Measurements from ENCODE around the gene GLI3.

The GLI3 gene

GRCh38 chr7:42143711-42144600 lies 93.1 kb downstream of the GLI3 start:
- DNase-seq (ENCODE audit: low read depth) = peak; percentile 20

DNA sequence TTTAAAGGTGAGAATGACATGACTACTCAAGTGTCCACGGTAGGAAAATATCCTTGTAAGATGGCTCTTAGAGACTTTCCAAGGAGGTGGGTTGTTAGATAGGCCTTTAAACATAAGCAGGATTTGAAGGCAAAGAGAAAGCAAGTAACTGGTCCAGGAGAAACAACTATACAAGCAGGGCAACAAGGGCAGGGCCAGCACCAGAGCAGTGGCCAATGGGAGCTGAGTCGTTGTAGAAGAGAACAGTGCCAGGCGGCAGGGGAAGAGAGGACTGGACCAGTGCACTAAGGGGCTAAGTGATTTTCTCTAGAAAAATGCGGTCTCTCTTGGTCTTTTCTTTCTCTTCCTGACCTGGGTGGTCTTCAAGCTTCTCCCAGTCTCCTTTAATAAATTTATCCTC lies 94.9 kb downstream of the GLI3 start:
- DNase-seq (ENCODE audit: low read depth) = no peak

DNA sequence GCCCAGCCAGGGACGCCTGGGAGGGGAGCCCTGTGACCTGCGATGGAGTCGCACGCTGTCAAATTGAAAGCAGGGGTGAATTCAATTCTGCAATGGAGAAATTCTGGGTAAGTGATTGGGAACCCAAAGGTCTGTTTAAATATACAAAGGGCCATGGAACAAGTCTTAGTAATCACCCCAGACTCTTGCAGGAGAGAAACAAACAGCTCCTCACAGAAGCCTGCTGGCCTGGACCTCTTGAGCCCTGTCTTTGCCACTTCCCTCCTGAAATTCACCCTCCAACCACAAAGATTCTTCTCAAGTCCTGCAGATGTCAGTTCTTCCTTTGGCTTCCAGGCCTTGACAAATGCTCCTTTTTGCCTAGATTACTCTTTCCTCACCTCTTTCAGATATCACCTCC lies 97.3 kb downstream of the GLI3 start:
- no peak for DNase-seq (ENCODE audit: low read depth)

DNA sequence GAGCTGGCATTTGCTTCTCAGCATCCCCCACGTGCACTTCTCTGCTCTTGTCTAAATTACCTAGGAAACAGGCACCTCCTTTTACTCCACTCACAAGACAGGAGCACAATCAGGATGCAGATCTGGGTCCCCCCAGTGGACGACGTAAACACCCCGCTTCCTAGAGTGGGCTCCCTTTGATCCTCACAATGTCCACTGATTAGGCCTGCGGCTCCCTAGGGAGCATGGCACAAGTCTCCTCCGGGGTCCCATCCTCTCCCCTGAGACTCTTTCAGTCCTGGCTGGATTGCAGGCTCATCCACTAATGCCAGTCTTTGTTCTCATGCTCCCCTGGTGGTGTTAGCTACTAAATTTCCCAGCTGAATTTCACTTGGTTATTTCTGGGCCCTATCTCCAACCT lies 98.3 kb downstream of the GLI3 start:
- DNase-seq (ENCODE audit: low read depth) = no peak

DNA sequence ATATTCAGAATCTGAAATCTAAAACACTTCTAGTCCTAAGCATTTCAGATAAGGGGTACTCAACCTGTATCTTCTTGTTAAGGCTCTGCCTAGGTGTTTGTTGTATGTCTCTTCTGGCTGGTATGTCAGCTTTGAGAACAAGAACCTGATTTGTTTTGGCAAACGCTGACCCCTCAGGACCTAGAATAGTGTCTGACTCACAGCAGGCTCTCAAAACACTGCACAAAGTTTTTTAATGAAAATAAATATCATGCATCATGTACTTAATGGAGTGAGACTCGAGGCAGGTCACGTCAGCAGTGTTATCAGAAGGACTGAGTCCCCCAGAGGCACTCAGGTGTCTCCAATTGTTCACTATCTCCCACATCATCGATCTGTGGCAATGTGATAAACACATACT lies 99.1 kb downstream of the GLI3 start:
- no peak for DNase-seq (ENCODE audit: low read depth)

DNA sequence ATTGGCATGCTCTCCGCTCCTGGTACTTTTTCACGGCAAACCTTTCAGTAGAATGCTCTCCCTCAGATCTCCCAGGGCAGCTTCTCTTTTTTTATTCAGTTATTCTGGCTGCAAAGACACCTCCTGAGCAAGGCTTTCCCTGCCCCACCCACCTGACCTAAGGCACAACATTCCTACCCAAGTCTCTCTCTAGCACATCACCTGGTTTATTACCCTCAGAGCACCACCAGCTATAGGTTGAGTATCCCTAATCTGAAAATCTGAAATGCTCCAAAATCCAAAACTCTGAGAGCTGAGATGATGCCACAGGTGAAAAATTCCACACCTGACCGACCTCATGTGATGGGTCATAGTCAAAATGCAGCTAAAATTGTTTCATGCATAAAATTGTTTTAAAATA lies 99.6 kb downstream of the GLI3 start:
- DNase-seq (ENCODE audit: low read depth) = no peak

DNA sequence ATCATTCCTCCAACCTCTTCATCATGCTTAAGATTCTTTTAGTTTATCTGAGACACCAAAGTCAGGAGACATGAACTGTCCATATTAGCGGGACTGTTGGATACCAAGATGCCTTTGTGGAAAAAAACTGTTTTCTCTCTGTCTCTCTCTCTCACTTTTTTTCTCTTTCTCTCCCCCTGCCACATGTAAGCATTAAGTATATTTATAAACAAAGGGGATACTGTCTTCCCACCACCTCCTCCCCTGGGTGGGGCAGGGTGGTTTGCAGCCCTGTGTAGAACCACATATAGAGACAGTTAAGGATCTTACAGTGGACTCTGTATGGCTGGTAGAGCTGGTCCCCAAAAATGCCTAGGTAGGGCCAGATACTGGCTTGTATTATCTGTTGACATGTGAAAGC lies 101.3 kb downstream of the GLI3 start:
- no peak for DNase-seq (ENCODE audit: low read depth)

- DNase-seq (ENCODE audit: low read depth) = no peak
Measured at GRCh38 chr7:42134276-42134876, 102.6 kb downstream of the GLI3 start.

GRCh38 chr7:42133321-42133720 lies 103.7 kb downstream of the GLI3 start:
- DNase-seq (ENCODE audit: low read depth) = no peak

GRCh38 chr7:42128703-42129102 lies 108.3 kb downstream of the GLI3 start:
- no peak for DNase-seq (ENCODE audit: low read depth)

DNA sequence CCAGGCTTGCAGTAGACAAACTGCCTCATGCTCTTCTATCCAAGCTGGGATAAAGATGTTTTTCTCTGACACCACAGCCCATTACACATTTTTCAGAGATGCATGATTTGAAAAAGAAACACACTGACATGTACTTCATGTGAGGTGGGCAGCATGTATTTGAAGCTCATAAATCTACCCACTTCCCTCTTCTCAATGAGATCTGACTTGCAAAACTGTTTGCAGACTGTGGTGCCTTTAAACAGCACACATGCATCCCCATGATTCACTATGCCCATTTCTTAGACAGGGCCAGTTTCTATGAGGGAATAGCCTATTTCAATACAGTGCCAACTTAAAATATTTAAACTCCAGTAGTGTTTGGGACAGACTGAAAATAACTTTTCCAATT lies 109.8 kb downstream of the GLI3 start:
- no peak for DNase-seq (ENCODE audit: low read depth)

GRCh38 chr7:42126475-42127231 lies 110.4 kb downstream of the GLI3 start:
- DNase-seq (ENCODE audit: low read depth) = no peak

GRCh38 chr7:42125321-42125720 lies 111.7 kb downstream of the GLI3 start:
- DNase-seq (ENCODE audit: low read depth) = no peak

DNA sequence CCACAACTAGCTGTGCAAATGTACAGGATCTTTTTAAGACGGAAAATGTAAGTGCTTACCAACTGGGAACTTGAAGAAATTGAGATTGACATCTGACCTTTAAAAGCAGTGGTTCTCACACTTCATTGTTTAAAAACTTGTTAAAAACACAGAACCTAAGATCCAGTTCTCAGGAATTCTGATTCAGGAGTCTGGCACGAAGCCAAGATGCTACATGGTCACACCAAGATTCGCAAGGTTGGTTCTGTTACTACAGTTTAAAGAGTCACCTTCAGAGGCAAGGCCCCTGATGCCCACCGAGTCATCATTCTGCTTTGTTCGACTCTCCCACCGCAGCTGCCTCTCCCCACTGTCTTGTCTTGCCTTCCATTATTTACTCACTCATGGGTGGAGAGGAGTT lies 113.3 kb downstream of the GLI3 start:
- DNase-seq (ENCODE audit: low read depth) = no peak

DNA sequence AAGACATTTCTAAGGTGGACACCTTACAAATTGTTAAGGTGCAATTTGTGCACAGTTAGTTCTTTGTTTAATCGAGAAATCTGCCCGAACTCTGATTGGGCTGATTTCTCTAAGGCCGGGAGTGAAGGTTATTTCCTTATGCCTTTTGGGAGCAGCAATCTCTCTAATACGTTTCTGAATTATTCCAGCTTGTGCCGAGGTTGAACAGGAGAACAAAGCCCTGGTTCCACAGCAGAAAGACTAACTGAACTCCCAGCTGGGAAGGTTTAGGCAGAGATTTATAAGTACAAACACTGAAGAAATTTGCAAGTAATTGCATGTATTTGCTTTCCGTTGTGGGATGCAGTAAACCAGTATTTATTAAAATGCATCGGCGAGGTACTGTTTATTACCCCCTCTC lies 116.8 kb downstream of the GLI3 start:
- no peak for DNase-seq (ENCODE audit: low read depth)

DNA sequence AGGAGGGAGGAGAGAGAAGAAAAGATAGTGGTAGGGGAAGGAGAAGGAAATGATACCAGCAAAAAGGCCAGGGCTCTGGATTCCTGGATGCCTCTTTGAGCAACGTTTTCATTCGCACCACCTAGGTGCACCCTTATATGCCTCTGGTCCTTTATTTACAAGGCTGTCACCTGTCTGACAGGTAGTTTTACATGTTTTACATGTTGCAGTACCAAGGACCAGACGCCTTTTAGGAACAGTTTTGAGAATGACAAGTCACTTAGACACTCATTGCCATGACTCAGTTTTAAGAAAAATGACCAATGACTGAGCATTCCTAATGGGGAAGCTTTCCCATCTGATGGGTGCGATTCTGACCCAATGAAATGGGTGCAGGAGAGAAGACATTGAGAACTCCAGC lies 119.8 kb downstream of the GLI3 start:
- no peak for DNase-seq (ENCODE audit: low read depth)

DNA sequence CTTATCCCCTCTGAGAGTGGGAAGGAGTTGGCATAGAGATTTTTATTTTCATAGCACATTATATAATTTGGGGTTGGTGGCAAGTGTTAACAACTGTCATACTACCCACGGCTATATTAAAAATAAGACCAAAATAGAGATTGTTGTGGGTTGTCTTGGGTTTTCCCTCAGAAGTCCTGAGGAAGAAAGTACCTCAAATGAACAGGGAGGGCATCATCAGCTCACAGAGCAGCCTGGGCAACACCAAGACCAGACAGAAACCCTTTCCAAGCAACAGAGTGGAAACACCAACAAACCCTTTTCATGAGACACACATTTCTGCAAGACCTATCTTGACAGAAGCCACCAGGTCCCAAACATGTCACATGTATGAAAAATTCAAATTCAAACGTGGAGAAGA lies 121.2 kb downstream of the GLI3 start:
- DNase-seq (ENCODE audit: low read depth) = no peak

DNA sequence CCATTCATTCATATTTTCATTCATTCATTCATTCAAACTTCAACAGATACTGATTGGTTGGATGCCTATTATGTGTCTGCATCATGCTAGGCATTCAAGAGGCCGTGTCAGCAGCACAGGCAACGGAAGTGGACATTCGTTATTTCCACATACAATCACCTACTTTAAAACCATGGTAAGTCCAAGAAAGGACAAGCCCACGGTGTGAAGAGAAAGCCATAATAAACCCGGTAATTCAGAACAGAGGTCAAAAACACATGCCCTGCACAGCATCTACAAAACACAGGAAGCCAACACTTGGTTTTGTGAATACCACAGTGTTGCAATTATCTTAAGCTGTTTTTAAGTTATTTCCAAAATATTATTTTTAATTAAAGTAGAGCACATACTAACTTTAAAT lies 126.7 kb downstream of the GLI3 start:
- no peak for DNase-seq (ENCODE audit: low read depth)

DNA sequence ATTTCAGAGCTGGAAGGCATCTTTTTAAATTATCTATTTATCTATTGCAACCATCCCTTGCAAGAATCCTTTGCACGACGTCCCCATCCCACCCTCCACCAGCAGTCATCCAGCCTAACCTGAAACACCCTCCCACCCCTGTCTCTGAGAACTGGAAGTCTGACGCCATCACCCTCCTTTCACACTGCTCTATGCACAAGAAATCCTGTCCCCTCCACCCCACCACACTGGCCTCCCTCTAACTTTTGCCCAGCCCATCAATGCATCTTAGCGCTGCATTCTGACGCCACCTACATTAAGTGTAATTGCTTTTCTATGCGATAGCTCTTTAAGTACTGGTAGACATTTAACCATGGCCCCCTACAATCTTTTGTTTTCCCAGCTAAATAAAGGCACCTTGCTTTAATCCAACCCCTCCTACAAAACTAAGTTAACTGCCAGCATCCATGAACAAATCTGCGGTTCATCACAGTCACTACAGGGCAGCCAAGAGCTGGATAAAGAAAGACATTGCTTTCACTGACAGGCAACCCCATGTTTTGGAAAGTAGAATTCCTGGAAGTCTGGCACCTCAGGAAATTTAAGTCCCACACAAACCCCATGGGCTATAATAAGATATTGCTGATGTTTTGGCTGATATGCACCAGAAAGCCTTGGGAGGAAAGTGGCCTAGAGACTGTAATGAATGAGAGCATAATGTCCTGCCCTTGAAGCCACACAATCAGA lies 128.0 kb downstream of the GLI3 start:
- no peak for DNase-seq (ENCODE audit: low read depth)

GRCh38 chr7:42107484-42108240 lies 129.3 kb downstream of the GLI3 start:
- DNase-seq (ENCODE audit: low read depth) = peak; percentile 59

DNA sequence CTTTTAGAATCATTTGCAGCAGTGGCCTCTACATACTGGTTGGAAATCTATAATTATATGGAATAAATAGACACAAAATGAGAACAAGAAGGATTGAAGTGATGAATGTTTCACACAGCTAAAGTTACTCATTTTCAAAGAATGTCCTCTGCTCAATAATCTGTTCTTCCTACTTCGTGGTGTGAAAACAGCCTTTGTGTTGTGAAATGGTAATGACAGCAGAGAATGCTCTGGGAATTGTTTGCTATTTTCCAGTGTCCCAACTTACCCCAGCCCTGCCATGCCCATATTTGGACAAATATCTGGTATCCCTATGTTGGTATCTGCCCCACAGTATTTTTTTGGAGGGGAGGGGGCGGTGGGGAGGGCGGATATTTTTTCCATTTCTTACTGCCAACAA lies 130.4 kb downstream of the GLI3 start:
- DNase-seq (ENCODE audit: low read depth) = no peak
